H9 (cell line): ENCODE measurements around the gene CA5A. TPM values are rescaled to one million over a fixed set of nuclear protein-coding genes. Genes with fewer than 3 reads are reported as not detected.
"Not testable (repeated sequence)": the region's sequence is repeated elsewhere in the genome, so short reads cannot be mapped to it uniquely, and the experiment has no call there.

ENCODE experiments used
- DNase-seq: peaks from one replicate; pipeline ENCODE4 v3.0.0-alpha.2; 2017
- H2AFZ ChIP-seq: one replicate; pipeline ENCODE4 v1.6.1; 2013; ENCODE audit warnings: mild to moderate bottlenecking, low read length, control low read depth, moderate library complexity
- H2AK5ac ChIP-seq: 2 replicates; pipeline ENCODE4 v1.6.1; 2013; ENCODE audit warnings: low read length, control low read depth, mixed read lengths; ENCODE audit not compliant: insufficient read length
- H2BK120ac ChIP-seq: one replicate; pipeline ENCODE4 v1.6.1; 2013; ENCODE audit warnings: low read depth, mild to moderate bottlenecking, low read length, control low read depth, inconsistent platforms; ENCODE audit not compliant: poor library complexity, severe bottlenecking
- H2BK12ac ChIP-seq: 2 replicates; pipeline ENCODE4 v1.6.1; 2013; ENCODE audit warnings: low read length, control low read depth, mixed read lengths, low read depth; ENCODE audit not compliant: insufficient read length
- H2BK15ac ChIP-seq: 2 replicates; pipeline ENCODE4 v1.6.1; 2013; ENCODE audit warnings: low read depth, low read length, control low read depth
- H2BK20ac ChIP-seq: one replicate; pipeline ENCODE4 v1.6.1; 2013; ENCODE audit warnings: low read depth, mild to moderate bottlenecking, low read length, control low read depth, inconsistent platforms; ENCODE audit not compliant: poor library complexity, severe bottlenecking
- H2BK5ac ChIP-seq: 2 replicates; pipeline ENCODE4 v1.6.1; 2013; ENCODE audit warnings: low read length, control low read depth, mixed read lengths; ENCODE audit not compliant: insufficient read length
- H3K14ac ChIP-seq: 2 replicates; pipeline ENCODE4 v1.6.1; 2013; ENCODE audit warnings: low read length, control low read depth; ENCODE audit not compliant: insufficient read depth
- H3K18ac ChIP-seq: 2 replicates; pipeline ENCODE4 v1.6.1; 2013; ENCODE audit warnings: low read depth, mild to moderate bottlenecking, mixed read lengths, low read length, control low read depth; ENCODE audit not compliant: insufficient read length
- H3K23ac ChIP-seq: 2 replicates; pipeline ENCODE4 v1.6.1; 2013; ENCODE audit warnings: low read length, control low read depth, mixed read lengths, low read depth; ENCODE audit not compliant: insufficient read length
- H3K23me2 ChIP-seq: 2 replicates; pipeline ENCODE4 v1.6.1; 2013; ENCODE audit warnings: low read depth, mild to moderate bottlenecking, mixed read lengths, low read length, control low read depth; ENCODE audit not compliant: insufficient read length, poor library complexity, severe bottlenecking
- H3K27ac ChIP-seq: 2 replicates; pipeline ENCODE4 v1.5.1; 2013; ENCODE audit warnings: low read length, control low read depth, mixed read lengths, low read depth; ENCODE audit not compliant: insufficient read length
- H3K27me3 ChIP-seq: 2 replicates; pipeline ENCODE4 v1.6.1; 2013; ENCODE audit warnings: low read length, control low read depth, inconsistent platforms; ENCODE audit not compliant: insufficient read depth
- H3K4ac ChIP-seq: 2 replicates; pipeline ENCODE4 v1.6.1; 2013; ENCODE audit warnings: low read depth, mild to moderate bottlenecking, control low read depth, inconsistent platforms, low read length, moderate library complexity
- H3K4me1 ChIP-seq: 2 replicates; pipeline ENCODE4 v1.6.1; 2013; ENCODE audit warnings: low read length, control low read depth, inconsistent platforms; ENCODE audit not compliant: insufficient read depth
- H3K4me2 ChIP-seq: 2 replicates; pipeline ENCODE4 v1.6.1; 2013; ENCODE audit warnings: low read length, control low read depth, mixed read lengths; ENCODE audit not compliant: insufficient read length, insufficient read depth
- H3K56ac ChIP-seq: 2 replicates; pipeline ENCODE4 v1.6.1; 2013; ENCODE audit warnings: low read depth, mild to moderate bottlenecking, mixed read lengths, low read length, control low read depth; ENCODE audit not compliant: insufficient read length
- H3K79me1 ChIP-seq: 2 replicates; pipeline ENCODE4 v1.6.1; 2013; ENCODE audit warnings: low read depth, mild to moderate bottlenecking, moderate library complexity, low read length, control low read depth, inconsistent platforms; ENCODE audit not compliant: insufficient read depth, poor library complexity, severe bottlenecking
- H3K79me2 ChIP-seq: 2 replicates; pipeline ENCODE4 v1.6.1; 2013; ENCODE audit warnings: low read length, control low read depth, inconsistent platforms; ENCODE audit not compliant: insufficient read depth
- H3K9ac ChIP-seq: 2 replicates; pipeline ENCODE4 v1.6.1; 2013; ENCODE audit warnings: low read length, control low read depth, mixed read lengths; ENCODE audit not compliant: insufficient read length; ENCODE audit errors: extremely low read depth
- H3K9me3 ChIP-seq: one replicate; pipeline ENCODE4 v1.6.1; 2013; ENCODE audit warnings: low read depth, low read length, inconsistent platforms; ENCODE audit not compliant: control insufficient read depth
- H3T11ph ChIP-seq: one replicate; pipeline ENCODE4 v1.6.1; 2013; ENCODE audit warnings: mild to moderate bottlenecking, low read length, control low read depth, inconsistent platforms
- H4K20me1 ChIP-seq: one replicate; pipeline ENCODE4 v1.6.1; 2013; ENCODE audit not compliant: control insufficient read depth, insufficient read length, insufficient read depth
- H4K5ac ChIP-seq: 2 replicates; pipeline ENCODE4 v1.6.1; 2013; ENCODE audit warnings: low read depth, mild to moderate bottlenecking, mixed read lengths, low read length, control low read depth; ENCODE audit not compliant: insufficient read length
- H4K8ac ChIP-seq: replicated peaks from 2 replicates; pipeline ENCODE4 v1.6.1; 2013; ENCODE audit warnings: low read length, control low read depth, mixed read lengths, low read depth; ENCODE audit not compliant: insufficient read length
- H4K91ac ChIP-seq: 2 replicates; pipeline ENCODE4 v1.6.1; 2013; ENCODE audit warnings: low read depth, mild to moderate bottlenecking, moderate library complexity, mixed read lengths, low read length, control low read depth; ENCODE audit not compliant: insufficient read length
- H3K27ac Mint-ChIP-seq, 3 experiments: 2 replicates in 2 of 3; 3 replicates in 1 of 3; pipeline ENCODE4 v1.8.0; 2020 to 2021; ENCODE audit warnings: mixed read lengths in 3 of 3, mild to moderate bottlenecking in 1 of 3, moderate library complexity in 1 of 3
- H3K27me3 Mint-ChIP-seq: 2 replicates; pipeline ENCODE4 v1.8.0; 2021; ENCODE audit warnings: low read depth, mild to moderate bottlenecking, moderate library complexity, mixed read lengths
- H3K36me3 Mint-ChIP-seq, 3 experiments: 2 replicates in 2 of 3; 3 replicates in 1 of 3; pipeline ENCODE4 v1.8.0; 2020 to 2021; ENCODE audit warnings: low read depth in 3 of 3, mixed read lengths in 3 of 3; ENCODE audit not compliant: insufficient read depth in 1 of 3
- H3K4me1 Mint-ChIP-seq, 2 experiments: 2 replicates each; pipeline ENCODE4 v1.8.0; 2020; ENCODE audit warnings: mixed read lengths in 2 of 2
- H3K4me3 Mint-ChIP-seq, 2 experiments: 2 replicates in 1 of 2; 3 replicates in 1 of 2; pipeline ENCODE4 v1.8.0; 2020 to 2021; ENCODE audit warnings: mild to moderate bottlenecking in 2 of 2, mixed read lengths in 2 of 2, moderate library complexity in 1 of 2
- H3K9me3 Mint-ChIP-seq, 2 experiments: 2 replicates in 1 of 2; 3 replicates in 1 of 2; pipeline ENCODE4 v1.8.0; 2020; ENCODE audit warnings: mild to moderate bottlenecking in 2 of 2, mixed read lengths in 2 of 2, moderate library complexity in 1 of 2
- CTCF ChIP-seq: fragments of 200-600 bp; sonication (generic); conservative IDR thresholded peaks from 3 replicates; pipeline ENCODE4 v1.8.0; 2021; ENCODE audit warnings: antibody characterized with exemption, mild to moderate bottlenecking
- WGBS: extraction: QIAGEN DNeasy Blood & Tissue Kit; methylation state at CpG from one replicate; pipeline ENCODE4 v1.1.7; 2013; ENCODE audit warnings: missing lambda C conversion rate, low lambda C conversion rate, mixed read lengths; ENCODE audit not compliant: insufficient read length; ENCODE audit errors: extremely low coverage; 5-methylcytosine and 5-hydroxymethylcytosine counted together
- total RNA-seq: library from RNA; stranded (reverse); gene quantifications from 2 replicates; pipeline ENCODE4 v1.2.1, GENCODE V29; 2021

The CA5A gene
- total RNA-seq, 1 experiment from 2014 or later = not detected

- not testable (repeated sequence) for H3K4me1 ChIP-seq, H3K27me3 ChIP-seq, H4K5ac ChIP-seq, H2BK5ac ChIP-seq, H2AK5ac ChIP-seq, H3K4me3 Mint-ChIP-seq, H3K79me2 ChIP-seq, H4K91ac ChIP-seq, H3K23me2 ChIP-seq, H3K23ac ChIP-seq, H2BK15ac ChIP-seq, H3K4me1 Mint-ChIP-seq, H3K9ac ChIP-seq, H4K20me1 ChIP-seq, H3K36me3 Mint-ChIP-seq, H3K27ac Mint-ChIP-seq, H3T11ph ChIP-seq, H3K18ac ChIP-seq, H3K4ac ChIP-seq, H3K9me3 Mint-ChIP-seq, H3K14ac ChIP-seq, H3K27me3 Mint-ChIP-seq, H3K27ac ChIP-seq, H3K9me3 ChIP-seq, H3K4me2 ChIP-seq, H2BK20ac ChIP-seq, H2BK120ac ChIP-seq, H2AFZ ChIP-seq, H4K8ac ChIP-seq, H3K79me1 ChIP-seq, H2BK12ac ChIP-seq, DNase-seq, H3K56ac ChIP-seq
- WGBS = no CpG with 5 or more reads among the region's 10 CpGs
- peak; percentile 71 for TF ChIP-seq CTCF
These were observed 46.6 kb downstream of the CA5A start for GRCh38 chr16:87889762-87890161.

GRCh38 chr16:87888346-87888745 lies 48.0 kb downstream of the CA5A start:
- H2BK120ac ChIP-seq, H4K8ac ChIP-seq, H2BK15ac ChIP-seq, H2BK5ac ChIP-seq, H3K9ac ChIP-seq, H3K18ac ChIP-seq, H2AFZ ChIP-seq, H4K91ac ChIP-seq, H3K4me2 ChIP-seq, H2AK5ac ChIP-seq, H4K5ac ChIP-seq, H3K14ac ChIP-seq, H3K27ac ChIP-seq, H4K20me1 ChIP-seq, DNase-seq, H2BK20ac ChIP-seq, H3K36me3 Mint-ChIP-seq, H3K23ac ChIP-seq, H3K4me1 Mint-ChIP-seq, H3K79me2 ChIP-seq, H2BK12ac ChIP-seq, H3K9me3 Mint-ChIP-seq, H3K27me3 Mint-ChIP-seq, H3K4me3 Mint-ChIP-seq, H3K4ac ChIP-seq, H3K79me1 ChIP-seq, H3T11ph ChIP-seq, H3K4me1 ChIP-seq, H3K9me3 ChIP-seq, H3K56ac ChIP-seq, H3K23me2 ChIP-seq, H3K27ac Mint-ChIP-seq, H3K27me3 ChIP-seq: not testable (repeated sequence)
- WGBS = no CpG with 5 or more reads among the region's 7 CpGs
